Testis (tissue), 3 donors: ENCODE data around the gene OR2AT4. TPM values are rescaled to one million over a fixed set of nuclear protein-coding genes. Genes with fewer than 3 reads are reported as not detected.

Experiments
- DNase-seq: peaks from one replicate; pipeline ENCODE4 v3.0.0-alpha.2; 2019
- H3K27ac ChIP-seq, 2 donors: fragments of 200-600 bp; sonication (generic); one replicate each; pipeline ENCODE4 v1.5.1; 2019
- H3K27me3 ChIP-seq: fragments of 200-600 bp; sonication (generic); one replicate; pipeline ENCODE4 v1.5.1; 2019
- H3K36me3 ChIP-seq: fragments of 200-600 bp; sonication (generic); one replicate; pipeline ENCODE4 v1.5.1; 2017; ENCODE audit warnings: low read depth; ENCODE audit errors: missing control alignments
- H3K4me1 ChIP-seq: fragments of 200-600 bp; sonication (generic); one replicate; pipeline ENCODE4 v1.5.1; 2019
- H3K4me3 ChIP-seq, 2 donors: fragments of 200-600 bp; sonication (generic); one replicate each; pipeline ENCODE4 v1.5.1; 2017 to 2019
- H3K9me3 ChIP-seq: fragments of 200-600 bp; sonication (generic); one replicate; pipeline ENCODE4 v1.5.1; 2017
- CTCF ChIP-seq, 3 experiments: fragments of 450-650 bp in 2 of 3; fragments of 200-600 bp in 1 of 3; sonication (generic) in 1 of 3; IDR thresholded peaks; one replicate each; pipeline ENCODE4 v1.5.1; 2016 to 2019; ENCODE audit warnings: antibody characterized with exemption in 3 of 3, mild to moderate bottlenecking in 2 of 3, moderate library complexity in 1 of 3
- POLR2A ChIP-seq: fragments of 450-650 bp; IDR thresholded peaks from one replicate; pipeline ENCODE4 v1.6.1; 2017; ENCODE audit warnings: antibody characterized with exemption, mild to moderate bottlenecking, moderate library complexity
- WGBS, 2 donors: methylation state at CpG; one replicate each; pipeline ENCODE4 v1.1.5; 2018; 5-methylcytosine and 5-hydroxymethylcytosine counted together
- intact Hi-C: fragments of 100-400 bp; cut with DNase I; formaldehyde crosslinking; loops from one replicate; pipeline ENCODE4 v1.15.1; 2023; ENCODE audit warnings: low total_unique reads
- polyA plus RNA-seq: library from polyadenylated mRNA; stranded (reverse); fragments of 350-450 nt; fragmentation: Illumina TruSeq; extraction: RNeasy Lipid Tissue Mini Kit (QIAGEN cat#74804); gene quantifications from one replicate; pipeline ENCODE4 v1.2.3, GENCODE V29; 2014; ENCODE audit warnings: low read depth, low replicate concordance; ENCODE audit not compliant: insufficient read depth
- total RNA-seq, 2 donors: library from RNA; depleted of rRNA; stranded (reverse); fragments of >200 nt; gene quantifications; one replicate each; pipeline ENCODE4 v1.2.3, GENCODE V29; 2016

The OR2AT4 gene
- total and polyA plus RNA-seq, 3 donors from 2014 or later, result 0.04 to 0.99 (median 0.94) TPM

GRCh38 chr11:75041263-75041662, 55.4 kb downstream of the OR2AT4 start:
- no peak for DNase-seq
- Histone ChIP-seq H3K36me3 (no peaks in the 10 kb centered on the region), H3K4me1 (no peaks in the 10 kb centered on the region), H3K27me3 (no peaks in the 10 kb centered on the region), H3K9me3 (no peaks in the 10 kb centered on the region), H3K27ac (no peak overlapping the region), H3K4me3 (no peak overlapping the region)
- intact Hi-C loops, result no loop called here
- WGBS, 2 donors, result 74 to 91% methylated on average over 2 of the region's 2 CpGs
- TF ChIP-seq CTCF (IDR thresholded peaks at IDR 0.05) (no peak), POLR2A (no peak)

- 90 to 96% methylated on average over 10 to 11 of the region's 11 CpGs for WGBS, 2 donors
- H3K27ac ChIP-seq, result no peak overlapping the region
Measured at GRCh38 chr11:75040167-75040770, 56.4 kb downstream of the OR2AT4 start.

GRCh38 chr11:75035911-75036565, 60.6 kb downstream of the OR2AT4 start:
- Histone ChIP-seq H3K4me3 (no peak overlapping the region), H3K4me1 (no peaks in the 10 kb centered on the region), H3K27me3 (no peaks in the 10 kb centered on the region), H3K9me3 (no peaks in the 10 kb centered on the region), H3K36me3 (no peaks in the 10 kb centered on the region), H3K27ac (no peak overlapping the region)
- WGBS, 2 donors, result 85 to 93% methylated on average over 3 of the region's 3 CpGs
- TF ChIP-seq POLR2A, result no peak
- TF ChIP-seq CTCF (IDR thresholded peaks at IDR 0.05), result no peak
- intact Hi-C loops, result no loop called here
- DNase-seq, result no peak

More at GRCh38 chr11:75040167-75040770, 56.4 kb downstream of the OR2AT4 start:
- Histone ChIP-seq H3K36me3 (no peaks in the 10 kb centered on the region), H3K27me3 (no peaks in the 10 kb centered on the region), H3K4me3 (no peak overlapping the region), H3K4me1 (no peaks in the 10 kb centered on the region), H3K9me3 (no peaks in the 10 kb centered on the region)
- intact Hi-C loops, result no loop called here
- DNase-seq, result no peak
- TF ChIP-seq POLR2A (no peak), CTCF (IDR thresholded peaks at IDR 0.05) (no peak)

GRCh38 chr11:75035256-75035655, 61.4 kb downstream of the OR2AT4 start:
- 81 to 90% methylated on average over 5 of the region's 5 CpGs for WGBS, 2 donors
- Histone ChIP-seq H3K27me3 (no peaks in the 10 kb centered on the region), H3K36me3 (no peaks in the 10 kb centered on the region), H3K4me1 (no peaks in the 10 kb centered on the region), H3K4me3 (no peak overlapping the region), H3K27ac (no peak overlapping the region), H3K9me3 (no peaks in the 10 kb centered on the region)
- DNase-seq, result no peak
- intact Hi-C loops, result no loop called here
- TF ChIP-seq POLR2A (no peak), CTCF (IDR thresholded peaks at IDR 0.05) (no peak)

- WGBS, 2 donors, result 86 to 97% methylated on average over 3 of the region's 3 CpGs
- Histone ChIP-seq H3K4me3 (no peak overlapping the region), H3K27ac (no peak overlapping the region), H3K9me3 (no peaks in the 10 kb centered on the region), H3K27me3 (no peaks in the 10 kb centered on the region), H3K36me3 (no peaks in the 10 kb centered on the region), H3K4me1 (no peaks in the 10 kb centered on the region)
- TF ChIP-seq CTCF (IDR thresholded peaks at IDR 0.05), result no peak
- no peak for TF ChIP-seq POLR2A
- intact Hi-C loops, result no loop called here
- no peak for DNase-seq
Measured at GRCh38 chr11:75033916-75034315, 62.8 kb downstream of the OR2AT4 start.
